Stimulated activated CD8-positive, alpha-beta memory T cell treated with anti-CD3 and anti-CD28 coated beads, Interleukin-15, amount 100 ng/mL, for 48 hours (primary cell): ENCODE measurements around the gene HHIPL2.

Experiments used
- DNase-seq, 2 donors: peaks; one replicate each; pipeline ENCODE4 v3.0.0-alpha.2; 2020; ENCODE audit warnings: low read depth in 2 of 2

Gene HHIPL2

GRCh38 chr1:222547944-222548671 is at the start of gene HHIPL2:
HHIPL2 (minus strand) TSS chr1:222548104; CDS start chr1:222548044, 60 bp downstream.
- DNase-seq, result no peak

DNA sequence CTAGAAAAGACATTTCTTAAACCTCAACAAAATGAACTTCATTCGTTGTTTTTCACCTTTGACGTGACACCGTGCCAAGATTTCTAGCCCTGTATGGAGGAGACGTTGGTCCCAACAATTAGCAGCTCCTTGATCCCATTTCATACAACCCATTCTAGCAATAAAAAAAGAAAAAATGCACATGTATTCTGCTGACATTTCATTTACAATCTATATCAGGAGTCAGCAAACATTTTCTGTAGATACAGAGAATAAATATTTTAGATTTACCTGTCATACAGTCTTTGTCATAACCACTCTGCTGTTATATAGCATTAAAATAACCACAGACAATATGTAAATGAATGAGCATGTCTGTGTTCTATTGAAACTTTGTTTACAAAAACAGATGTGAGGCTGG is 48.8 kb upstream of the HHIPL2 start:
- no peak for DNase-seq

DNA sequence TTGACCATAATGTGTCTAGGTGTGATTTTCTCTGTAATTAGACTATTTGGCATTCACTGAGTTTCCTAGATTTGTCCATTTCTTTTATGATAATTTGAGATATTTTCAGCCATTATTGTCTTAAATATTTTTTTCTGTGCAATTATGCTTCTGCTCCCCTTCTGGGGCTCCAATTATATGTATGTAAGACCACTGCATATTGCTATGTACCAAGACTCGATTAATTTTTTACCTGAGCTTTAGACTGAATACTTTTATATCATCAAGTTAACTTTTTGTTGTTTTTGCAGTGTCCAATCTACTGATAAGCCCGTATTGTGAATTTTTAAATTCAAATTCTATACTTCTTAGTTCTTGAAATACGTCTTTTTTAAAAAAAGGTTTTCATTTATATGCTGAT is 46.9 kb upstream of the HHIPL2 start:
- DNase-seq, result no peak

DNA sequence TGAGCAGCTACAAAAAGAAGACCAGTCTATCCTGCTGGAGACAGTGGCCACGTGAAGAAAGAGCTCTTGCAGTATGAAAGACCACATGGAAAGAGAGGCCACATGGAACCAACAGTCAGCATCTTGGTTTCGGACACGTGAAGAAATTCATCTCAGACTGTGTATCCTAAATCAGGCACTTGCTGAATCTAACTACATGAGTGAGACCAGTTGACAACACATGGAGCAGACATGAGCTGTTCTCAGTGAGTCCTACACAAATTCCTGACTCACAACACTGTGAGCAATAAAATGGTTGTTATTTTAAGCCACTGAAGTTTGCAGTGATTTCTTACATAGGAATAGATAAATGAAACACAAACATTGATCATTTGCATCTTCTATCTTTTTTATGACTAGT is 44.3 kb upstream of the HHIPL2 start:
- DNase-seq, result no peak

DNA sequence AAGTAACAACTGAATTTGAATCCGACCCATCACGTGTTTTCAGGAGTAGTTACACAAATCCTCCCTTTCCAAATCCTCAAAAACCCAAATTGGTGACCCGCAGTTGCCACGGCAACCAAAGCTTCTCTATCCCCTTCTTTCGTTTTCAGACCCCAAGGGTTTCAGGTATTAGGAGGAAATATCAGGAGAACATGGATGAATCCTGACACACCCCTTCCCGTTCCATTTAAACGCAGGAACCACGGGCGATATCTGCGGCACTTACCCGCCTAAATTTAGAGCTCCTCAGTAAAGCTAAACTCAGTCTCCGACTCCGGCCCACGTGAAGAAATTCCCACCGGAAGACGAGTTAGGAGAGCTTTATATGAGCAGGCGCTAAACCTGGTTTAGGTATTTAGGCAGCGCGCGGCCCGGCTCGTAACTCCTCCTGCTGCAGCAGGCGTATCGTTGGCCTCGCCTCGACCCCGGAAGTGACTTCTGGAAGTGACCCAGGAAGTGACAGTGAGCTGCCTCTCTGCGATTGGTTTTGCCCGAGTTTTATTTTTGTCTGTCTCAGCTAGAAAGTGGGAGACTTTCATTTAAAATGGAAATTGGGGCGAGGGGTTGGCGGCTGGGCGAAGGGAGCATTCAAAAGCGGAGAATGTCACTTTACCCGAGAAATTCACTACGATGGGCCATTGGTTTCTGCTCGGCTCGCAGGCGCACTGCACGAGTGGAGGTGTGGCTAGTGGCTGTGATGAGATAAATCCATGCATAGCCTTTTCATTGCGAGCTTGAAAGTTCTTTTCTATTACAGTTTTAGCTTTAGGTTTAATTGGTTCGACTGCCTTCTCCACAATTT is 41.8 kb upstream of the HHIPL2 start, which contains the start of gene TAF1A:
Gene TAF1A, minus strand, starts transcription at position 472 of the 841 bp plus-strand sequence.
- DNase-seq, result peak; percentile 76 to 77

- no peak for DNase-seq
Measured at GRCh38 chr1:222588135-222588534, 40.2 kb upstream of the HHIPL2 start.

DNA sequence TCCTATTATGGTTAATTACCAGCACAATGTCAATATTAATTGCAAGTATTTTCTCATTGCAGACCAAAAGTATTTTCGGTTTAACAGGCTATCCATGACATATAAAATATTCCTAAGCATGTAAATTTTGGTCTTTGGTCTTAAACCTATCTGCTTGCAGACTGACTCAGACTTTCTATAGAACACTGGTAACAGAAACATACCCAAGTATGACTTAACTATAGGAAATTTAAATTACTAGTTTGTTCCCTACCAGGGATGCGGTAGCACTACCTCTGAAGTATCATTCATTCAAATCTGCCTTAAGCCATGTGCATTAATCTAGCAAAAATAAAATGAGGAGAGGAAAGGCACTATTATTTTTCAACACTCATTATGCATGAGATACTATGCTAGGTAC is 38.9 kb upstream of the HHIPL2 start:
- no peak for DNase-seq

DNA sequence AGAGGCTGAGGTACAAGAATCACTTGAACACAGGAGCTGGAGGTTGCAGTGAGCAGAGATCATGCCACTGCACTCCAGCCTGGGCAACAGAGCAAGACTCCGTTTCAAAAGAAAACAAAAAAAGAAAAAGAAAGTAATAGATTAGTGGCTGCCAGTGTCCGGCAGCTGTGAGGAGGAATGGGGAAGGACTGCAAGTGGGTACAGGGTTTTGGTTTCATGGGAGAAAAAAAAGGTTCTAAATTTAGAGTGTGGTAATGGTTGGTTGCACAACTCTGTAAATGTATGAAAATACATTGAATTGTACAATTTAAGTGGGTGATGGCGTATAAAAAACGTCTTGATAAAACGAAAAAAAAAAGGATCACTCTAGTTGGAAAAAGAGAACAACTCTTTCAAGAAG is 35.2 kb upstream of the HHIPL2 start:
- no peak for DNase-seq

DNA sequence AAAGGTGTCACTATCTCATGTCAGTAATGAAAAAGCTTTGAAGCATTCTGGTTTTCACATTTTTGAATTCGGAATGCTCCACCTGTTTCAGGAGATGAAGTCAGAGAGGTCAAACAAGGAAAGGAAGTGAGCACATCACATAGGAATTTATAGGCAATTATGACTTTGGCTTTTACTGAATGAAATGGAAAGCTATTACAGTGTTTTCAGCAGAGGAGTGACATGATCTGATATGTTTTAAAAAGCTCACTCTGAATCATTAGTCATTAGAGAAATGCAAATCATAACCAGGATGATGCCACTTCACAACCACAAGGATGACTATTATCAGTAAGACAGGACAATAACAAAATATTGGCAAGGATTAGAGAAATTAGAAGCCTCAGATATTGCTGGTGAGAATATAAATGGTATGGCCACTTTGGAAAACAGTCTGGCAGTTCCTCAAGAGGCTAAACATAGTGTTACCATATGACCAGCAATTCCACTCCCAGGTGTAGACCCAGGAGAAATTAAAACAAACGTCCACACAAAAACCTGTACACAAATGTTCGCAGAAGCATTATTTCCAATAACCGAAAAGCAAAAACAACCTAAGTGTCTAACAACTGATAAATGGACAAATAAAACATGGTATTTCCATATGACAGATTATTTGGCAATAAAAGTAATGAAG is 34.3 kb upstream of the HHIPL2 start:
- no peak for DNase-seq

GRCh38 chr1:222579316-222579715 is 31.4 kb upstream of the HHIPL2 start:
- DNase-seq, result no peak

GRCh38 chr1:222570837-222571236 is 22.9 kb upstream of the HHIPL2 start:
- no peak for DNase-seq

DNA sequence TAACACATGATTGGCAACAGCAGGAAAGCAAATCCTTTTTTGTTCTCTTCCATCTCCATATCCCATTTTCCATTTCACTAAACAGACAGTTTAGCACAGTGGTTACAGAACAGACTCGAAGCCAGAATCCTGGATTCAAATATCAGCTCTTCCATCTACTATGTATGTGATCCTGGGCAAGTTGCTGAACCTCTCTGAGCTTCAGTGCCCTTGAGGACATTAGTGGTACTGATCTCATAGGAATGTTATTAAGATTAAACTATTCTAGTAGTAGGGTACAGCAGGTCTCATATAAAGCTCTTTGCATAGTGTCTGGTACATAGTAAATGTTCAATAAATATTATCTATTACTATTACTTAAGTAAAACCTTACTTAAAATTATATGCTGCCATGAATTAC is 13.8 kb upstream of the HHIPL2 start:
- DNase-seq, result no peak

- DNase-seq, result no peak
Measured at GRCh38 chr1:222557574-222557973, 9.7 kb upstream of the HHIPL2 start.

DNA sequence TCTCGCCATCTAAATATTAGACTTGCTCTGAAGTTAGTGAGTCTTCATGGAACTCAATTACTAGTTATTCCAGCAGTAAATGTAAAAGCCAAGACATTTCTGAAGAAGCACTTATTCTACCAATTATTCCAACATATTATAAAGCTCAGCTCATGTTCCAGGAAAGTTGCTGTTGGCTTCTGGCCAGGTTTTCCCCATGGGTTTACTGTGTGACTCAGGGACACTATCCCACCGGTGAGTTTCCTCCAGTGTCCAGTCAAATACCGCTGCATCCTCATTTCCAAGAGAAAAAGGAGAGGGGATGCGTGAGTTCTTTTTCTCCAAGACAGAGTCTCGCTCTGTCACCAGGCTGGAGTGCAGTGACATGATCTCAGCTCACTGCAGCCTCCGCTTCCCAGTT is 9.2 kb upstream of the HHIPL2 start:
- DNase-seq, result no peak

DNA sequence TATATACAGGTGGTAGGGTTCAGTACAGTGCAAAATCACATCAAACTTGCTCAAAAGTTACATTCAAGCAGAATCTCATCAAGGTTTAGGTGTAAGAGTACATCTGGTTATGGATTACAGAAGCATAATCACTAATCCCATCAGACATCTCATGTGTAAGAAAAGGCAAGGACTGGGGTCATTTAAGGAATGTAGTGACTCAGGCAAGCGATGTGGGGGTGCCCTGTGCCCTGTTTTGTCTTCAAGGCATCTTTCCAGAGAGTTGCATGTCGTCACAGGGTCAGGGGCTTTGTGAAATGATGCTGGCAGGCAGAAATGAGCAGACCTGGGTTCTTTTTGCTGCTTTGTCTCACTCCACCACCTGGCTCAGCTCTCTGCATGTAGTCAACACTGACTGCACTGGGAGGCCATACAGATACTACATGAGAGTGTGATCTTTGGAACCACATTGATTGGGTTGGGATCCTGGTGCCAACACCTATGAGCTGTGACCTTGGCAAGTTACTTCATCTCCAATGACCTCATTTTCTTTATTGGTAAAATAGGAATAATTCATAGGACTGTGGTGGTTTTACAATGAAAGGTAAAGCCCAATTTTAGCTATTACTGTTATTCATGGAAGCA is 8.2 kb upstream of the HHIPL2 start:
- DNase-seq, result no peak

- no peak for DNase-seq
Measured at GRCh38 chr1:222554177-222554576, 6.3 kb upstream of the HHIPL2 start.

- no peak for DNase-seq
Measured at GRCh38 chr1:222552882-222553281, 5.0 kb upstream of the HHIPL2 start.

DNA sequence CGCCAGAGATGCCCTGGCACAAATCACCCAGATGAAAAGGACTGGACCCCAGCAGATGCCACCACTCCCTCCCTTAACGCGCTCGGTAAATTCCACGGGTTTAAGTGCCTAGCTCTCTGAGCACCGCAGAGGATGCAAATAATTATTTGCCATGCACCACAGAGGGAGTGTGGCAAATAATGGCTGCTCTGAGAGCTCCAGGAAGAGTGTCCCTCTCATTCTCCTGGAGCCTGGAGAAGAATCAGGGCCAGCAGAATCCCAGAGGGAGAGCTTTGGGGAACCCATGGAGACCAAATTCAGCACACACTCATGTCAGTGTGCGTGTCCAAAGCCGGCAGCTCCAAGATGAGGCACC is 667 bp downstream of the HHIPL2 start:
- no peak for DNase-seq

DNA sequence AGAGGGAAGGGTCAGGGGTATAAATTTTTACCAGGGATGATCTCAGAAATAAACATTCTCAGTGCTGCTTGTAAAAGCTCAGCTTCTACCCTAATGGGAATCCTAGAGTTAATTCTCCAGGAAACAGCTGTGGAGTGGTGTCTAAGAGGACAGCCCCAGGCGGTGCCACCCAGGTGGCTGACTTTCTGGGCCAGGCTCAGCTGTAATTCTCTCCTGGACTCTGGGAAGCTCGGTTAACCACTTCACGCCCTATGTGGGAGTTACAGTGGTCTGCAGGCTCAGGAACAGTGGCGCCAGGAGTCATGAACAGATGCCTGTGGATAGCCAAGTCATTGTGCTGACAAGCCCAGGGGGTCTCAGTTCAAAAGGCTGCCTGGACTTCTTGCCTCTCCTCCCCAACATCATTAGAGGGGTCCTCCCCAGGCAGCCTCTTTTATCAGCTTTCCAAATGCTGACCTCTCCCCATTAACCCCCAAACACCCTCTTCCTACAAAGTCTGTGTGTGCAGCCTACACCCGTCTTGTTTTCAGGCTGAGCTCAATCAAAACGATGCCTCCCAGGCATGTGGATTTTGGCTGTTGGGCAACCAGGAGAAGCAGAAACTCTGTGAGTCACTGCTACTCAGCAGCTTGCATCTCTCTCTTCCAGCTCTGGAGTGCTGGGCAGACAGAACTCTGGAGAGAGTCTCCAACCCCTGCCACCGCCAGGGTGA is 1.2 kb downstream of the HHIPL2 start:
- DNase-seq, result no peak

GRCh38 chr1:222546091-222546490 is 1.8 kb downstream of the HHIPL2 start:
- no peak for DNase-seq

- DNase-seq, result no peak
Measured at GRCh38 chr1:222543817-222544216, 4.1 kb downstream of the HHIPL2 start.

- no peak for DNase-seq
Measured at GRCh38 chr1:222540598-222540995, 7.3 kb downstream of the HHIPL2 start.
